Panc1 (cell line): ENCODE data around the gene NRG2.

Experiments used
- CTCF ChIP-seq: fragments of 450-650 bp; IDR thresholded peaks from 2 replicates; pipeline ENCODE4 v1.5.1; 2017; ENCODE audit warnings: mild to moderate bottlenecking
- POLR2AphosphoS5 ChIP-seq: IDR thresholded peaks from 2 replicates; pipeline ENCODE4 v1.6.1; 2012; ENCODE audit warnings: mild to moderate bottlenecking, low read depth, low read length, moderate library complexity
- REST ChIP-seq, 2 experiments: IDR thresholded peaks; 2 replicates each; pipeline ENCODE4 v1.6.1; 2011 to 2012; ENCODE audit warnings: low read depth in 2 of 2, control low read depth in 1 of 2, low read length in 1 of 2, mild to moderate bottlenecking in 1 of 2, moderate library complexity in 1 of 2; ENCODE audit not compliant: insufficient read depth in 1 of 2
- SIN3A ChIP-seq: IDR thresholded peaks from 2 replicates; pipeline ENCODE4 v1.6.1; 2012; ENCODE audit warnings: low read depth, mild to moderate bottlenecking, low read length, moderate library complexity, borderline replicate concordance; ENCODE audit not compliant: insufficient read depth

- TF ChIP-seq CTCF (no peak), SIN3A (no peak), POLR2AphosphoS5 (no peak), REST (IDR thresholded peaks at IDR 0.05; ENCODE audit: insufficient read depth in 1 of 2, low read depth in 2 of 2, low read length in 1 of 2) (no peak)
These were observed 236.1 kb downstream of the NRG2 start for GRCh38 chr5:139806726-139807646.
